GM19238 (cell line): Measurements from ENCODE around the gene PHLPP2.
"Not testable (repeated sequence)": the region's sequence is repeated elsewhere in the genome, so short reads cannot be mapped to it uniquely, and the experiment has no call there.

Source experiments
- DNase-seq: peaks from one replicate; pipeline ENCODE4 v3.0.0; 2011; ENCODE audit warnings: low spot score; ENCODE audit not compliant: insufficient read length

PHLPP2 gene

DNA sequence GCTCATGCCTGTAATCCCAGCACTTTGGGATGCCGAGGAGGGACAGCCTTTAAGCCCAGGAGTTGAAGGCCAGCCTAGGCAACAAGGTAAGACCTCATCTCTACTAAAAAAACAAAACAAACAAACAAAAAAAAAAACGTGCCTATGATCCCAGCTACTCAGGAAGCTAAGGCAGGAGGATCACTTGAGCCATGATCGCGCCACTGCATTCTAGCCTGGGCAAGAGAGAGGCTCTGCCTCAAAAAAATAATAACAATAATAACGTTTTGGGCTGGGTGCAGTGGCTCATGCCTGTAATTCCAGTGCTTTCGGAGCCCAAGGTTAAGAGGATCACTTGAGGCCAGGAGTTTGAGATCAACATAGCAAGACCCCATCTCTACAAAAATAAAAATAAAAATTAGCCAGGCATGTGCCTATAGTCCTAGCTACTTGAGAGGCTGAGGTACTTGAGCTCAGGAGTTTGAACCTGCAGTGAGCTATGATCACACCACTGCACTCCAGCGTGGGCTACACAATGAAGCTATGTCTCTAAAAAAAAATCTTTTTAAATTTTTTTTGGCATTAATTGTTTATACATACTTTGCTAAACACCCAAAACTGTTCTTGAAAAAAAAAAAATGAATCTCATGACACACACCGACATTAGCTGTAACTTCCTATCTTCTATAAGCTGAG, 3.3 kb downstream of the PHLPP2 start:
- no peak for DNase-seq

DNA sequence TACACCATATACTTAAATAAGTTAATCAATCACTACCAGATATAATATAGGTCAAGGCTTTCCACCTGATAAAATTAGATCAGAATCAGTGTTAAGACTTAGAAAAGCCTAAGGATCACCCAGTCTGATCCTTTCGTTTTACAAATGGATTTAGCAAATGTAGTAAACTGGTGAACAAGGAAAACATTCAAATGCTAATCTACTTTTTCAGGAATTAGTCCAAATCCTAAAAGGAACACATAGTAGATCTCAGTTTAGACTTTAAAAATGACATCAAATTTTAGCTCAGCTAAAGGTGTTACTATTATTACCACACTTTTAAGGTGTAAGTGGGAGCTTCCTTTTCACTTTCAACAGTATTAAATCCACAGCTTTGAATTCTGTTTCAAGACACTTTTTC, 12.0 kb downstream of the PHLPP2 start:
- DNase-seq: no peak

GRCh38 chr16:71711789-71712188, 12.7 kb downstream of the PHLPP2 start:
- DNase-seq: no peak

- DNase-seq: no peak
Measured at GRCh38 chr16:71709229-71709781, 15.2 kb downstream of the PHLPP2 start.

DNA sequence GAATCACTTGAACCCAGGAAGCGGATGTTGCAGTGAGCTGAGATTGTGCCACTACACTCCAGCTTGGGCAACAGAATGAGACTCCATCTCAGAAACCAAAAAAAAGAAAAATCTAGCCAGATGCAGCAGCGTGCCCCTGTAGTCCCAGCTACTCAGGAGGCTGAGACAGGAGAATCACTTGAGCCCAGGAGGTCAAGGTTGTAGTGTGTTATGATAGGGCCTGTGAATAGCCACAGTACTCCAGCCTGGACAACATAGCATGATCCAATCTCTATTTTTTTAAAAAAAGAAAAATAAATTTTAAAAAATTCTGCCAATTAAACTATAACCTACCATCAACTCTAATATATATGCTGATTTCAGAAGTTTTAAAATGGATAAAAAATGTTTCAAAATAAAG, 15.8 kb downstream of the PHLPP2 start:
- DNase-seq: no peak

DNA sequence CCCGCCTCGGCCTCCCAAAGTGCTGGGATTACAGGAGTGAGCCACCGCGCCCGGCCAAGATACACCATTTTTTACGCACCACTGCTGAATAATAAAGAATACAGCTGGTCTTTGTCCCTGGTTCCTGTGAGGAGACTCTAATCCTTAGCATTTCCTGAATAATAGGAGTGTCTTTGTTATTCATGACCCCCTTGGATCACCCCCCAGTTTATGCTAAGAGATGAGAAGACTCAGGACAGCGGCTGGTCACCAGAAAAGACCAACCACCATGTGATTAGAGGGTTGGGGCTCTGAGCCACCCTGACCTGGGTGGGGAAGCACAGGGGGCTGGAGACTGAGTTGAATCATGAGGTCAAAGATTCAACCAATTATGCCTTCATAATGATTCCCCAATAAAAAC, 17.3 kb downstream of the PHLPP2 start:
- no peak for DNase-seq

GRCh38 chr16:71706046-71706445, 18.5 kb downstream of the PHLPP2 start:
- no peak for DNase-seq

DNA sequence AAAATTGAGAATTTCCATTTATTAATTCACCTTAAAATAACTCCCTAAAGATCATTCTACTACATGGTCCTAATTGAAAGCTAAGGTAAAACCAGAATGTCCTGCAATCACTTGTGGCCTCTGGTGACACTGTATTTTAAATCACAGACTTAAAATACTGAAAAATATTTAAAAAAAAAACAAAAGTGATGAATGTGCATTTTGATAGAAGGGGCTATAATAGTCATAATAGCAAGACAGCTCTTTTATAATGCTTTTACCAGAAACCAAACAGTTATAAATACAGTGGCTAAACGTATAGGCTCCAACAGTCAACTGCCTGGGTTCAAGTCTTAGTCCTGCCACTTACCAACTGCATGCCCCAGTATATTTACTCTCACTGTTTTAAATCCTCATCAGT, 21.2 kb downstream of the PHLPP2 start:
- no peak for DNase-seq

DNA sequence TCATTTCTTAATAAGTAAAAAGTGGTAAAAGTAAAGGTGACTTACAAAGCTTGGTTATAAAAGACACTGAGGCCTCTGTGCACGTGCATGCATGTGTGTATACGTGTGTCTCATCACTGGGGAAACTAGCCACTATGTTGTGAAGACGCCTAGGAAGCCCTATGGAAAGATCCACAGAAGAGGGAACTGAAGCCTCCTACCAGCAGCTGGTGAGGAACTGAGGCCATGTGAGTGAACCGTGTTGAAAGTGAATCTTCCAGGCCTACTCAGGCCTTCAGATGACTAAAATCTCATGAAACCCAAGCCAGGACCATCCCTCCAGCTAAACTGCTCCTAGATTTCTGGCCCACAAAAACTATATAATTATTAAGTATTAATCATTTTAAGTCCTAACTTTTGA, 23.7 kb downstream of the PHLPP2 start:
- no peak for DNase-seq

GRCh38 chr16:71698491-71698890, 26.0 kb downstream of the PHLPP2 start:
- DNase-seq: no peak

GRCh38 chr16:71693164-71693563, 31.3 kb downstream of the PHLPP2 start:
- peak; percentile 14 for DNase-seq

- no peak for DNase-seq
Measured at GRCh38 chr16:71689901-71690300, 34.6 kb downstream of the PHLPP2 start.

DNA sequence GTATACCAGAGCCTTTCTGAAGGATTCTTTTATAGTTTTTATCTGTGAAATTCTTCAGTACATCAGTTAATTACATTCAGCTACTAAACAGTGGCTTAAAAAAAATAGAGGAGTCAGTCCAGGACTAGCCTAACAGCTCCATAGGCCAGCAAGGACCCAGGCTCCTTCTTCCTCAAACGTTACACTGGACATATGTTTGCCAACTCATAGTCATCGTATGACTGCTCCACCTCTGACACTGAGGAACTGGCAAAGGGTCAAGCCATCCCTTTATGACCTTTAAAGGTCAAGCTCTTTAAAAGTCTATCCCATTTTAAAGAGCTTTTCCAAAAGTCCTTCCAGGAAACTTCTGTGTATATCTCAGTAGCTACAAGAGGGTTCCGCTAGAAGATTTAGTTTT, 36.6 kb downstream of the PHLPP2 start:
- DNase-seq: no peak

GRCh38 chr16:71684280-71684679, 40.2 kb downstream of the PHLPP2 start:
- not testable (repeated sequence) for DNase-seq

GRCh38 chr16:71681360-71681759, 43.1 kb downstream of the PHLPP2 start:
- DNase-seq: no peak

DNA sequence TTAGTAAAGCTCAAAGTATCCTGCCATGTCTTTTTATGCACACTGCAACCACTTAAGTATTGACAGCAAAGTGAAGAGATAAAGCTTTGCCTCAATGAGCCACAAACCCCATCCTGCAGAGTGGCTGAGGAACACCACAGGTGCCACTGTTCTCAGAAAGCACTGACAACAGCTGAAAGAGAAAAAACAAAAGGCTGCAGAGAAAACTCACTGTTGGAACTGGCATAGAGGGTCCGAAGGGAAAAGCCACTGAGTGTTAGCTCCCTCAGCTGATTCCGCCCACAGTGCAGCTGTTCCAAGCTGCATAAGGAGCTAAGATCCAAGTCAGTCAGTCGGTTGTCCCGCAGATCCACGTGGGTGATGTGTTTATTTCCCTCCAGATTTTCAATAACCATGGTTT, 48.3 kb downstream of the PHLPP2 start:
- DNase-seq: no peak

GRCh38 chr16:71675380-71675779, 49.1 kb downstream of the PHLPP2 start:
- no peak for DNase-seq

- no peak for DNase-seq
Measured at GRCh38 chr16:71674229-71674628, 50.3 kb downstream of the PHLPP2 start.

DNA sequence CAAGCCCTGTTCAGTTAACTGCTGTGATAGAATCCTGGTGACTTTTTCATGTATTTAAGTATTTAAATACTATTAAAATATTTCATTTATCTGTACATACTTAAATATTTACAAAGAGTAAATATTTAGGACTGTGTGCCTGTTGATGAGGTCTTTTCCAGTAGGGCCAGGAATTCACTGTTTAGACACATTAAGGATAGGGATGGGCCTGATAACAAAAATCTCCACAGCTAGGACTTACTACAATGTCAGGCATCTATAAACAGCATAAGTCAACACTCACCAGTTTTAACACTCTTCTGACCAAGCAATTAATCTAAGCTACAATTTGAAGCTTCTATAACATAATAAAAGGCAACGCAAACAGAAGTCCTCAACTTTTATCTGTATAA, 50.9 kb downstream of the PHLPP2 start:
- DNase-seq: no peak

DNA sequence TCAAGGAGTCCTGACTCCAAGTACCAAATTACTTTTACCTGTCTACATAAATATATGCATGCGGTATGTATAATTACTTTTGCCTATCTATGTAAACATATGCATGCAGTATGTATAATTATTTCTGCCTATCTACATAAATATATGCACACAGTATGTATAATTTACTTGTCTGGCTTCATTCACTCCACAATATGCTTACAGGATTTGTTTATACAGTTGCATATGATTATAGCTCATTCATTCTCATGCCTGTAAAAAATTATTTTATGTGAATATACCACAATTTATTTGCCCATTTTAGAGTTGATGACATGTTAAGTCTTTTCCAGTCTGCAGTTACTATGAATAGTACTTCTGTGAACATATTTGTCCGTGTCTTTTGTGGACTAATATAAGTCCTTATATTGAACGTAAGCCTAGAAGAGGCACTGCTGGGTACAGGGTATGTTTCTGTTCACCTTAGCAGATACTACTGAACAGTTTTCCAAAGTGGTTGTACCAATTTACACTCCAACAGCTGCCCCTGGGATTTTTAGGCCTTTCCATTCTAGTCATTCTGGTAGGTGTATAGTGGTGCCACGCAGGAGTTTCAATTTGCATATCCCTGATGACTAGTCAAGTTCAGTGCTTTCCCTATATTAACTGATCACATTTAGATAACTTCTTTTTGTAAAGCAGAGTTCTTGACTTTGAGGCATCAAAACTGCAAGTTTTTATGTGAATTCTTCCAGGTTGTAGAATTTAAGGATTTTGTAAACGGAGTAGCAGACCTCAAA, 51.5 kb downstream of the PHLPP2 start:
- DNase-seq: no peak

- no peak for DNase-seq
Measured at GRCh38 chr16:71672125-71672524, 52.4 kb downstream of the PHLPP2 start.

DNA sequence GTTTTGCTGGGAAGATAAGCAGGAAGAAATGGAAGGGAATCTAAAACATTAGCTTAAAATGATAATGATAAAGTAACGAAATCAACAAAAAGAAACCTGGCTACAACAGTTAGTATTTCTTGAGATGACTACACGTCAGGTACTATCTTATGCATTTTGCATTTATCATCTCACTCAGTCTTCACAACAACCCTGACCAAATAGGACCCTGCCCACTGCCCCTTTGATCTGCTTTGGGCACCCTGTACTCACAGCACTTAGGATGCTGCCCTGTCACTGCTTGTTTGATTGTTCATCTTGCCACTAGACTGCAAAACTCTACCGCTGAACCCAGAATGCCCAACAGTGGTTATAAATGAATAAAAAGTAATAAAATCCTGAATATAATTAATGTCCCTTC, 53.3 kb downstream of the PHLPP2 start:
- no peak for DNase-seq

DNA sequence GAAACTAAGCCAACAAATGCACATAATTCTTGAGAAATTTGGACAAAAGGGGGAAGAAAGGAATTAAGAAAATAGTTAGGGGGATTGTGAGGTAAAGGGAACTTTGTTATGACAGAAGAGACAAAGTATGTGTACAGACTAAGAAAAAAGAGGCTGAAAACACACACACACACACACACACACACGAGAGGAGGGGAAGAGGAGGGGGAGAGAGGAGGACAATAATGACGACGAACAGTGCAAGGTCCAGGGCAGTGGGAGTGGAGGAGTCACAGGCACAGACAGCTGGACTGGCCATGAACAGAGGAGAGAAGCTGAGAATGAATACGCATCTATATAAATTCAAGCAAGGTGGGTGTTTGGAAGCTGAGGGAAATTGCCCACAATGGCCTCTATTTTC, 54.0 kb downstream of the PHLPP2 start:
- DNase-seq: no peak
